GM06990 (cell line): Measurements from ENCODE around the gene WDR59.

ENCODE experiments used
- DNase-seq: peaks from one replicate; pipeline ENCODE4 v3.0.0-alpha.2; 2011; ENCODE audit not compliant: insufficient read length; ENCODE audit errors: extremely low read depth
- H3K27me3 ChIP-seq: replicated peaks from 2 replicates; pipeline ENCODE4 v1.6.0; 2011; ENCODE audit warnings: low read length; ENCODE audit not compliant: control insufficient read depth, insufficient read depth
- H3K36me3 ChIP-seq: 2 replicates; pipeline ENCODE4 v1.5.1; 2011; ENCODE audit warnings: low read length; ENCODE audit not compliant: control insufficient read depth, insufficient read depth
- H3K4me3 ChIP-seq: replicated peaks from 2 replicates; pipeline ENCODE4 v1.5.1; 2011; ENCODE audit warnings: low read depth, mild to moderate bottlenecking, control low read depth, low read length
- TF ChIP-seq, protein P1 (sequence below): IDR thresholded peaks from 2 replicates; pipeline ENCODE4 v1.5.1; 2011; ENCODE audit warnings: low read length, control low read depth, mild to moderate bottlenecking, inconsistent platforms; ENCODE audit not compliant: insufficient read depth, poor library complexity, severe bottlenecking

Gene WDR59

GRCh38 chr16:74825016-74825415 is 159.9 kb downstream of the WDR59 start:
- Histone ChIP-seq H3K4me3 (no peak overlapping the region), H3K27me3 (no peaks in the 10 kb centered on the region), H3K36me3 (no peaks in the 10 kb centered on the region)
- TF ChIP-seq, protein P1, sequence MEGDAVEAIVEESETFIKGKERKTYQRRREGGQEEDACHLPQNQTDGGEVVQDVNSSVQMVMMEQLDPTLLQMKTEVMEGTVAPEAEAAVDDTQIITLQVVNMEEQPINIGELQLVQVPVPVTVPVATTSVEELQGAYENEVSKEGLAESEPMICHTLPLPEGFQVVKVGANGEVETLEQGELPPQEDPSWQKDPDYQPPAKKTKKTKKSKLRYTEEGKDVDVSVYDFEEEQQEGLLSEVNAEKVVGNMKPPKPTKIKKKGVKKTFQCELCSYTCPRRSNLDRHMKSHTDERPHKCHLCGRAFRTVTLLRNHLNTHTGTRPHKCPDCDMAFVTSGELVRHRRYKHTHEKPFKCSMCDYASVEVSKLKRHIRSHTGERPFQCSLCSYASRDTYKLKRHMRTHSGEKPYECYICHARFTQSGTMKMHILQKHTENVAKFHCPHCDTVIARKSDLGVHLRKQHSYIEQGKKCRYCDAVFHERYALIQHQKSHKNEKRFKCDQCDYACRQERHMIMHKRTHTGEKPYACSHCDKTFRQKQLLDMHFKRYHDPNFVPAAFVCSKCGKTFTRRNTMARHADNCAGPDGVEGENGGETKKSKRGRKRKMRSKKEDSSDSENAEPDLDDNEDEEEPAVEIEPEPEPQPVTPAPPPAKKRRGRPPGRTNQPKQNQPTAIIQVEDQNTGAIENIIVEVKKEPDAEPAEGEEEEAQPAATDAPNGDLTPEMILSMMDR, result no peak
- no peak for DNase-seq
